ENCODE results near the gene ODC1.

DNA sequence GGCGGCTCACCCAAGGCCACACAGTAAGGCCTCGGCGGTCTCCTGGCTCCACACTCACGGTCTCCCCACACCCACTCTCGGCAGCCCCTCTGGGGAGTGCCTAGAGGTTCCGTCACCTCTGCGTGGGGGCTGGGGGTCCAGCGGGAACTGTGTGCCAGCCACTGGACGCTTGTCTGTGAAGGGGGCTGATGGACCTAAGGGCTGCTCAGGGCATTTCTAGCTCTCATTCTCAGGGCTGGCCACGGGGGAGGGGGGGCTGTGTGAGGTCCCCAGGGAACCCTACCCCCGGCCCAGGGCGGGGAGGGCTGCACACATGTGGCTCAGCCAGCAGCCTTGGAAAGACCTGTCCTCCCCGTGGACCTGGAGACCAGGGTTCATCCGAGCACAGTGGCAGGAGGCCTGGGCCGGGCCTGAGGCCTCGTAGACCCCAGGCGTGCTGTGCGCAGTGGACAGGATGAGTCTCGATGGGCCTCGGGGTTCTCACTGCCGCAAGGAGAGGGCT lies 27.1 kb upstream of the ODC1 start:
- TF ChIP-seq CTCF (IDR thresholded peaks at IDR 0.05) = no peak
- TF ChIP-seq POLR2A (IDR thresholded peaks at IDR 0.05) = no peak

All from uterus (tissue), 2 donors.